ENCODE measurements around the gene SLC39A5.
"Not testable (repeated sequence)": the region's sequence is repeated elsewhere in the genome, so short reads cannot be mapped to it uniquely, and the experiment has no call there.

Gene SLC39A5

GRCh38 chr12:56229916-56230431 is at the start of gene SLC39A5:
Gene SLC39A5, plus strand, starts transcription at chr12:56230051. Its CDS starts 1,224 bp downstream, at chr12:56231275.
- no peak for DNase-seq

GRCh38 chr12:56186957-56187356 is 42.9 kb upstream of the SLC39A5 start:
- DNase-seq: no peak

- no peak for DNase-seq
Measured at GRCh38 chr12:56188131-56188777, 41.6 kb upstream of the SLC39A5 start.

- DNase-seq: no peak
Measured at GRCh38 chr12:56188778-56189098, 41.1 kb upstream of the SLC39A5 start.

- DNase-seq: peak; percentile 76
Measured at GRCh38 chr12:56189099-56189917, 40.5 kb upstream of the SLC39A5 start, which contains the start of gene SMARCC2. Gene SMARCC2, minus strand, starts transcription at chr12:56189483. Its CDS starts 22 bp downstream, at chr12:56189461.

- peak; percentile 79 for DNase-seq
Measured at GRCh38 chr12:56189918-56190694, 39.7 kb upstream of the SLC39A5 start.

GRCh38 chr12:56190695-56191155 is 39.1 kb upstream of the SLC39A5 start:
- no peak for DNase-seq

- no peak for DNase-seq
Measured at GRCh38 chr12:56192582-56192981, 37.3 kb upstream of the SLC39A5 start.

GRCh38 chr12:56193025-56193578 is 36.7 kb upstream of the SLC39A5 start:
- peak; percentile 83 for DNase-seq

GRCh38 chr12:56196818-56197550 is 32.9 kb upstream of the SLC39A5 start:
- DNase-seq: not testable (repeated sequence)

- no peak for DNase-seq
Measured at GRCh38 chr12:56197921-56198635, 31.8 kb upstream of the SLC39A5 start.

GRCh38 chr12:56198836-56199235 is 31.0 kb upstream of the SLC39A5 start:
- no peak for DNase-seq

- no peak for DNase-seq
Measured at GRCh38 chr12:56202366-56202765, 27.5 kb upstream of the SLC39A5 start.

GRCh38 chr12:56202838-56203237 is 27.0 kb upstream of the SLC39A5 start:
- DNase-seq: no peak

GRCh38 chr12:56204275-56204674 is 25.6 kb upstream of the SLC39A5 start:
- DNase-seq: no peak

- no peak for DNase-seq
Measured at GRCh38 chr12:56205445-56205844, 24.4 kb upstream of the SLC39A5 start.

GRCh38 chr12:56206452-56207166 is 23.2 kb upstream of the SLC39A5 start:
- DNase-seq: no peak

- no peak for DNase-seq
Measured at GRCh38 chr12:56208006-56208405, 21.8 kb upstream of the SLC39A5 start.

GRCh38 chr12:56212361-56212760 is 17.5 kb upstream of the SLC39A5 start:
- DNase-seq: no peak

- DNase-seq: no peak
Measured at GRCh38 chr12:56213878-56214277, 16.0 kb upstream of the SLC39A5 start.

- no peak for DNase-seq
Measured at GRCh38 chr12:56216461-56216860, 13.4 kb upstream of the SLC39A5 start.

All from NCI-H1092 (cell line).